Sciatic nerve (tissue), 2 donors: ENCODE measurements around the gene ULBP1. TPM values are rescaled to one million over a fixed set of nuclear protein-coding genes. Genes with fewer than 3 reads are reported as not detected.
"Not testable (repeated sequence)": the region's sequence is repeated elsewhere in the genome, so short reads cannot be mapped to it uniquely, and the experiment has no call there.

Source experiments
- ATAC-seq: fragments of 200-7000 bp; cut with Tn5 transposase; one replicate; pipeline ENCODE4 v1.9.1; 2020; ENCODE audit warnings: mild to moderate bottlenecking, moderate library complexity
- DNase-seq: peaks from one replicate; pipeline ENCODE4 v3.0.0-alpha.2; 2020; ENCODE audit warnings: low spot score
- intact Hi-C: fragments of 100-400 bp; cut with DNase I; formaldehyde crosslinking; loops from one replicate; pipeline ENCODE4 v1.14.2; 2022
- total RNA-seq: library from RNA; stranded (reverse); fragmentation: NEBNext Ultra II Directional; extraction: Animal tissue kit (Norgen Biotek cat#: 25700); gene quantifications from one replicate; pipeline ENCODE4 v1.2.1, GENCODE V29; 2021
- donor health status: DM: no; HTN: no; CAD: no.
- donor health status: DM: no; HTN: no; CAD: no.

Gene ULBP1
- total RNA-seq, 1 donor from 2014 or later = not detected

DNA sequence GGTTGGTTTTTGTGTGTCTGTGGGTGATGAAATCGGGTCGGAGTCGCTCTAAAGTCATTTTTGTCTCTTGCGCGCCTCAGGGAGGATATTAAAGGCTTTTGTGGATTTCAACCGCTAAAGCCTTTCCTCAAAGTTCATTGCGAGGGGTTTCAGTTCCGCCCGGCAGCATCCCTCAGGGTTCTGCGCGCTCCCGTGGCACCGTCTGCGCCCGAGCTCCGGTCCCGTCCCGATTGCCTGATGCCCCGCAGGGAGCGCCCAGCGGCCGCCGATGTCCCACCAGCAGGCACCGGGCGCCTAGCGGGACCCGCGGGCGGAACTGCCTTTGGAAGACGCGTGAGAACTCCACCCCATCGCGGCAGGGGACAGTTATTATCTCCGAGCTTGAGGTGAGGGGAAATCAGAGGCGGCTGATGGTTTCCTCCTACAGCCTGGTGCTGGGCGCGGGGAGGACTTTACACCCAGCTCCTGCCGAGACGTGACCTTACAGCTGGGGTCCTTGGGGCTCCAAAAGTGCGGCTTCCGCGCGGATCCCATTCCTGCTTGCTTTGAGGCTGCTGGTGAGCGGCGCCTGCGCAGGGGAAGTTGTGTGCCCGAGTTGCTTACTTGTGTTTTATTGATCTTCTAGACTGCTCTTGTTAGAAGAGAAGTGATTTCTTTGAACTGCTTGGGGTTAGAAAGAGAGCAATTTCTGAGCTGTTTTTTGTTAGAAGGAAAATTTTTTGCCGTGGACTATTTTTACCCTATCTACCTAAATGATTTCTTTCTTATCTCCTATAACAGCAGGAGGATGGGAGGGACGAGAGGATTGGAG is 27.1 kb downstream of the ULBP1 start:
- DNase-seq (no peak), ATAC-seq (peak; percentile 24)
- intact Hi-C loops = no loop called here

DNA sequence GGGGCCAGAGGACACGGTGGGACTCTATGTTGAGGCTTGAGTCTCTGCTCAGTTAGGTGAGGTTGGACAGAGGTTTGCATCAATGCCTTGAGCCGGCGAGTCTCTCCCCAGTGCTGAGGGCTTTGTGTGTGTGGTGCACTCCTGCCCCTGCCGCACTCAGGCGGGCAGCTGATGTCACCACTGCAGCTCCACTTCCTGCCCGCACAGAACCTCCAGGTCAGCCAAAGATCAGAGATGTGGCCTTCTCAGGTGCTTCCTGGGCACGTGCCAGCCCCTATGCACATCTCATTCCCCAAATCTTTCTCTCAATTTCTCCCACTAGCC is 27.7 kb downstream of the ULBP1 start:
- DNase-seq, intact Hi-C loops, ATAC-seq: not testable (repeated sequence)

DNA sequence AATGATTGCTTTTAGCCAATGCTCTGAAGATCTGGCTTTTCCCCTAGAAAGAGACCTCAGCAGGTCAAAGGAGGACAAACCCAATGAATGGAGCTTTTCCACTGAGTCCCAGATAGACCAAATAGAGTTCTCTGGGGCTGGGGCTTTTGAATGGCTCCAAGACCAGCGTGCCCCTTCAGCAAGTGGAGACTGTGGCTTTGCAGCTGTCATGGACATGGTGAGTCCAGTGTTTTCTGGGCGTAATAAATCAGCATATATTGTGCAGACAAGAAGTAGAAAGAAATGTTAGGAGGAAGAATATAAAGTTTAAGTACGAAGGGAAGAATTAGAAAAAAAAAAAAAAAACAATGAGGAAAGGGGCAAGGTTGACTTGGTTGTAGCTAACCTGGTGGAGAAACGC is 28.1 kb downstream of the ULBP1 start:
- ATAC-seq (no peak), DNase-seq (no peak)
- intact Hi-C loops = no loop called here

DNA sequence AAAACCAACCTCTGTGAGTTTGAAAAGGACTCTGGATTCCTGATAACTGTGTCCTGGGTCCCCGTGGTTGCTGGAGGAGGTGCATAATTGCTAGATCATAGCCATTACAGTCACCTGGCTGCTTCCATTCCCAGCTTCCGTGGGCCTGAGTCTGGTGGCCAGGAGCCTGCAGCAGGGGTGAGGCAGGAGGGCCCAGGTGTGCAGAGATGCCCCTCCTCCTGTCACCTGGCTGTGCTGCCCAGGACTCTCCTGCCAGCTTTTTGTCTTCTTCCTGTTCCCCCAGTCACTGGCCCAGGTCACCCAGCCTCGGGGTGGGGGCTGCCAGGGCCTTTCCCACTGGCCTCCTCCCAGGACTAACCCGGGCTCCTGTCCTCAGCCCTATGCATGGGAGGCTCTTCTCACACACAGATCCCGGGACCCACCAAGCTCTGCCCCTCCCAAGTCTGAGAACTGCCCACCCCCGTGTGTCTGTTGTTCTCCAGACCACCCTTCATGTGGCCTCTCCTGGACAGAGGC is 31.6 kb downstream of the ULBP1 start:
- ATAC-seq (peak; percentile 18), DNase-seq (no peak)
- intact Hi-C loops = no loop called here

DNA sequence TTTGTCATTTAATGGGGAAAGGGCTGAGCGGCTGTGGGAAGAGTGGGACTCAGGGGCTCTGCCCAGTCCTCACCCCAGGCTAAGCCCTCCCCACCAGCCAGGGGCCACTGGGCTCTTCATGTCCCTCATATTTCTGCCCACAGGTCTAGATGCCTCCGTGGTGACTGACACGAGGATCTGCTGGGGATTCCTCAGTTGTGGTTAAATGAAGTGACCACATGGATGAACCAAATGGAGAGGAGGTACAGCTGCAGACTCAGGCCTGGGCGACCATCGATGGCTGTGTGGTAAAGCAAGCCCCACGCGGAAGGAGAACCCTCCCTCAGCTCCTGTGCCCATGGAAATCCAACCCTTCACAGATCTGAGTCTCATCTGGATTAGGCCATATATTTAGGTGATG is 32.2 kb downstream of the ULBP1 start:
- ATAC-seq (no peak), DNase-seq (no peak)
- intact Hi-C loops = no loop called here

DNA sequence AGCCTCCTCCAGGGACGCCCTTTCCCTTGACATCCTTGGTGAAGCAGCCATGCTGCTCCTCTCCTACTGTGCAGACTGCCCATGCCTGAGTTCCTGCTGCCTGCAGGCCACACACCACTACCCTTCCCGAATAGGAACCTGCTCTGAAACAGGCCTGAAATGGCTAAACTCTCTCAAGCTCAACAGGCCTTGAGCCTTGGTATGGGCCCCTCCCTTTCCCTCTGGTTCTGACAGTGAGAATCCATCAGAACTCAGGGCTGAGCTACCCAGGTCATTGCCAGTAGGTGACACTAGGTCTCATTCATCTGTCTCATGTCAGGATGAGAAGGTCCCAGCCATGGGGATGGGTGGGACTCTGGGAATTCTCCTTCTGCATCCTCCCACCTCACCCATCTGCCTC is 35.9 kb downstream of the ULBP1 start:
- no peak for ATAC-seq
- DNase-seq = no peak
- intact Hi-C loops = no loop called here

DNA sequence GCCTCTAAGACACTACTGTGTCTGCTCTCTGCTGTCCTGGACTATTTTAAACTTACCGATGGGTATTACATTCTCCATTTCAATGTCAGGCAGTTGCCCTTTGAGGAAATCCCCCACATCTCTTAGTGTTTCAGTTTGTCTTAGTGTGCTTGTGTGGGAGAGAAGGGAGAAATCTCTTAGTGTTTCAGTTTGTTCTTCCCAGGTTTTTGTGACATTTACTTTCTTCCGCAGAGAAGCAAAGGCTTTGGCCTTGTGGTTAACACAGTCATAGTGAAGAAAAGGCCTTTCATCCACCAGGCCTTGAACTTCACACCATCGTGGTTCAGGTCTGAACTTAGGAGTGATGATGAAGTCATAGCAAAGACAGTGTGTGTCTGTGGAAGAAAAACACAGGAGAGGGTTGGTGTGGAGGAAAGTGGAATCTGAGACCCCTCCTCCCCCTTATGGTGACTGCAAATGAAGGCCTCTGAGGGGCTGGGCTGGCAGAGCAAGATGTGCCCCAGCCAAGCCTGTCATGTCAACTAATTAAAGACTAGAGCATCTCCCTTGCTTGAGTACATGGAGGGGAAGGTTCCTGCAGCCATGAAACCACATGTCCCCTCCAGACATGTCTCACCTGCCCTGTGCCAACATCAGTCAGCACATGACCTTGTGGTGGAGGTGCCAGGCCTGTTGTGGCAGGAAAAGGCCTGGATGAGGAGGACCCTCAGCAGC is 37.7 kb downstream of the ULBP1 start:
- DNase-seq = no peak
- intact Hi-C loops = no loop called here

DNA sequence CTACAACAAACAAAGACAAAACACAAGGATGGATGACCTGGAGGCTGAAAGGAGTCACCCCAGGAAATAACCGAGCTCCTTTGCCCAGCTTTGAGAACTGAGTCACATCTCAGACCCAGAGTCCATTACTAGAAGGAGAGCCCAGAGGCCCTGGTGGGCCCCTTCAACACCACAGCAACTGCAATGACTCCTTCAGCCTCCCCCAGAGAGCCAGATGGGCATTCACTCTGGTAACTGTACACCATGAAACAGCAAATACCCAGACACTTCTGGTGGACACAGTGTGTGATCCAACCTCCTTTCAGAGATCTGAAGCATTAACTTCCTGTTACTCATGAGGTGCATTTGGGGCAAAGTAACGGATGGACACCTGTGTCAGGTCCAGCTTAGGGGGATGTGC is 39.0 kb downstream of the ULBP1 start:
- DNase-seq (no peak), ATAC-seq (no peak)
- intact Hi-C loops = no loop called here

More for the DNA sequence above, 37.7 kb downstream of the ULBP1 start:
- no peak for ATAC-seq

DNA sequence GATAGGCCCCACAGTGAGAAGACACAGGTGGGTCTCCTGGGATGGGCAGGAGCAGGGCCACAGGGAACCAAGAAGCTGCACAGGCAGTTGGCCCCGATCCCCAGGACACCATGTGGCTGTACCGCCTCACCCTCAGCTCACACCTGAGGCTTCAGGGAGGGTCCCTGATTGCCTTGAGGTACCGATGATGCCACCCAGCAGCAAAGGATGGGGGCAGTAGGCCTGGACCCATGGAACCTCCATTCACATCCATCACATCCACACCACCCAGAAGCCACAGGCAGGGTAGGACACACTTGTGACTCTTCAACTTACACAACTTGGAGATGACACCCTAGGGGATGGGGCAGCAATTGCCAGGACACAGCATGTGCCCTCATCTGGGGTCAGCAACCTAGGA is 39.9 kb downstream of the ULBP1 start:
- ATAC-seq, intact Hi-C loops: not testable (repeated sequence)
- peak; percentile 31 for DNase-seq

DNA sequence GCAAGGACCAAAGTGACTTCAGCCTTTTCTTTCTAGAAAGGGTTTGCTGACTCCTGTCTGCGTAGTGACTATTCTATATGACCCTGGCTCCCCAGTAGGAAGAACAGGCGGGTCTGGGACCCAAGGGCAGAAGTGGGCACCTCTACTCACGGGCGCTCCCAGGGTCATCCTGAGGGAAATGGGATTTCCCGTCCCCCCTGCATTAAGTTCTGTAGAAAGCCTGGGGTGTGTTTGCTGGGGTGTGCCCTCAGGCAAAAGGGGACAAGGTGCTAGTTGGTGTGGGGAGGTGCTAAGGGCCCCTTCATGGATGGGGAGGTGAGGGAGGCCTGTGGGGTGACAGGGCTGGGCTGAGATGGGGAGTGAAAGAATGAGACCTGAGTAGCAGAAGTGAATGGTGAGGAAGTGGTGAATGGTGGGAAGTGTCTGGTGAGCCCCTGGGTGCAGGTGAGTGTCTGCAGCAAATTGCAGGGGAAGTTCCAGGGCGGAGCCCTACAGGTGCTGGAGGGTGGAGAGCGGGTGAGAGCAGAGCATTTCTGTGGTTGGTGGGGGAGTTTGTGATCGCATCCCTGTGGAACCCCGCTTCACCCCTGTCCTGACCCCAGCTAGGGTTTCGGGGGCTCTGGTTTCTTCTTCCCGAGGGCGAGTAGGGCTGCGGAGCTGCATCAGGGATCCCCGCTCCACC is 40.5 kb downstream of the ULBP1 start:
- peak; percentile 51 for DNase-seq
- intact Hi-C loops = no loop called here

DNA sequence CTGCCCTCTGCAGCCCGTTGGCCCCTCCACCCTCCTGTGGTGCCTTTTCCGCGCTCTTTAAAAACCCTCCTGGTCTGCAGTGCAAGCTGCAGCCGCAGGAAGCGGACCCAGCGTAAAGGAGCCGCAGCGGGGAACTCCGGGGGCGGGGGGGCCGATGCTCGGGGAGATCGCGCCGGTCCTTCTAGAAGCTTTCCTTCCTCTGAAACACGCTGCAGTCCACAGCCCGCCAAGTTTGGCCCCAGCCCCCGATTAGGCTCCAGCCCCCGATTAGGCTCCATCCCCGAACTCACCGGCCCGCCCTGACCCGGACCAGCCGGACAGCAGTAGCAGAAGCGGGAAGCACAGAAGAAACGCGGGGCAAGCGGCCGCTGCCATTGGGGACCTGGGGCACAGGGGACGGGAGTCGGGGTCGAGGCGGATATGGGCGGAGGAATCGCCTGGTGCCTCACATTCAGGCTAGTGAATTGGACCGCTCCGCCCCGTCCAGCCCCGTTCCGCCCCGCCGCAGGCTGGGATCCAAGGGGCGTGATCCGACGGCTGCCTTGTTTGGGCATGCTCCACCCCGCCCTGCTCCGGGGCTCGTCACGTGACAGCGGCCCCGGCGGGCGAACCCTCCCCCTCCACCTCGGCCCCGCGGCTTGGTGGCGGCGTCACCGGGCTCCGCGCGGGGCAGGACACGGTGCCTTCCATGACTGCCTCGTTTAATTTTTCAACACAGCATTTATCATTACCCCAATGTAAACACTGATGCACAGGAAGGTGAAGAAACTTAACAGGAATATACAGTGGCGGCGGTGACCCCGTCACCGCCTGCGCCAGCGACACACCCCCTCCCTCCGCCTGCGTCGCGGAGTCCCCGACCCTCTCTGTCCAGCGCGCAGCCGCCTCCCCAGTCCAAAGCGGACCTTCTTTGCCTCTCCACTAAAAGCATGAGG is 41.3 kb downstream of the ULBP1 start:
- DNase-seq (peak; percentile 93), ATAC-seq (peak; percentile 98)
- intact Hi-C loops = no loop called here

More for the DNA sequence above, 40.5 kb downstream of the ULBP1 start:
- ATAC-seq = peak; percentile 6

DNA sequence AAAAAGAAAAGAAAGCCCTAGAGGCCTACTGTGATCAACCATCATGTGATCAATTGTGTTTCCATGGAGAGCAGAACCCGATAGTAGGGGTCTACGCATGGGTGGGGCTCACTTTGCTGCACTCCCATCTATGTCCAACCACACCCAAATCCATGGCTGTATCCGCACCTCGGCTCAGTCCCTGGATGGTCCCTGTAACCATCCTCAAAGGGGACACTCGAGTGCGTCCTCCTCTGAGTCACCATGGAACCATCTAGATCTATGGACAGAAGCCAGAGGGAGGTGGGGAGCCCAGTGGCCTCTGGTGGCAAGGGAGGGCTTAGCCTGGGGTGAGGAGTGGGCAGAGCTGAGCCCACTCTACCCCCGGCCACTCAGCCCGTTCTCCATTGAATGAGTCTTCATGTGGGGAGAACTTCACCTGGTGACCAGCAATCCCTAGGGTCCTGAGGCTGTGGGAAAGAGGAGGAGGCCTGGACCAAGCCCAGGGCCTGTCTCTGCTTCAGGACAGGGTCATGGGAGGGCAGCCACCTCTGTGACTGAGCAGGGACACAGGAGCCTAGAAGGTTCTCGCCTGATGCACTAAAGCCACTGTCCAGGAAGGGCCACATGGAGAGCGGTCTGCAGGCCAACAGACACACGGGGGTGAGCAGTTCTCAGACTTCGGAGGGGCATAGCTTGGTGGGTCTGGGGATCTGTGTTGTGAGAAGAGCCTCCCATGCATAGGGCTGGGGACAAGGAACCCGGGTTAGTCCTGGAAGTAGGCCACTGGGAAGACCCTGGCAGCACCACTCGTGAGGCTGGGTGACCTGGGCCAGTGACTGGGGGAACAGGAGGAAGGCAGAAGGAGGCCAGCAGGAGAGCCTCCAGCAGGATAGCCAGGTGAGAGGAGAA is 42.3 kb downstream of the ULBP1 start:
- no peak for ATAC-seq
- intact Hi-C loops = no loop called here

DNA sequence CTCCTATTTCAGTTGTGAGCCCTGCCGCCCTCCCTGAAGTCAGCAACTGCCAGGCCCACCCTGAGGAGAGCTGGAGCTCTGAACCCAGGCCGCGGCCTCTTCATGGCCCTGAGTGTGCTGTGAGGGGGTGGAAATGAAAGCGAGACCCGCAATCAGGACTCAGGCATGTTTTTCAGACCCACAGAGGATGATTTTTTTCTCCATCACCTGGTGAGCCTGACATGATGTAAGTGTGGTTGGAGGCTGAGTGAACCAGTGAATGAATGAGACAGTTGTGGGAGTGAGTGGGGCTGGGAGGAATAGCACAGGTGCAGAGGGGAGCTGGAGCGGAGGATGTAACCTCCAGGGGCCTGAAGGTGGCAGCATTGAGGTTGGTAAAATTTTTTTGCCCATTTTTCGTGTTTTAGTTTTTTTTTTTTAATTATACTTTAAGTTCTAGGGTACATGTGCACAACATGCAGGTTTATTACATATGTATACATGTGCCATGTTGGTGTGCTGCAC is 43.3 kb downstream of the ULBP1 start:
- DNase-seq (no peak), ATAC-seq (no peak)
- intact Hi-C loops = no loop called here

More for the DNA sequence above, 42.3 kb downstream of the ULBP1 start:
- DNase-seq = peak; percentile 50

DNA sequence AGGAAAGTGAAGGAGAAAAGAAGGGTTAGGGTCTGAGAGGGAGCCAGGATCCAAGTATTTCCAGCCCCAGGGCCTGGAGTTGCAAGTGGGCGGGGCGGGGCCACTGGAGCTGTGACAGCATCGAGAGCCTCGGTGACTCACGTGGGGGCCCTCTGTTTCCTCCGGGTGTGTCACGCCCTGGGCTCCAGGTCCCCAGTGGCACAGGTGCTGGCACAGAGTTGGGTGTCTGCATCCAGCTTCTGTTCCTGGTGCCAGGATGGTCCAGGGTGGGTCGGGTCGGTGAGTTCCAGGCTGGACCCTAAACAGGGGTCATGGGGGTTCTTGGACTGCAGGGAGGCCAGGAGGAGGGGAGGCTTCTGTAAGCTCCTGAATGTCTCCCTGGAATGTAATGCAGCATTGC is 44.8 kb downstream of the ULBP1 start:
- intact Hi-C loops = no loop called here
- ATAC-seq (no peak), DNase-seq (no peak)

DNA sequence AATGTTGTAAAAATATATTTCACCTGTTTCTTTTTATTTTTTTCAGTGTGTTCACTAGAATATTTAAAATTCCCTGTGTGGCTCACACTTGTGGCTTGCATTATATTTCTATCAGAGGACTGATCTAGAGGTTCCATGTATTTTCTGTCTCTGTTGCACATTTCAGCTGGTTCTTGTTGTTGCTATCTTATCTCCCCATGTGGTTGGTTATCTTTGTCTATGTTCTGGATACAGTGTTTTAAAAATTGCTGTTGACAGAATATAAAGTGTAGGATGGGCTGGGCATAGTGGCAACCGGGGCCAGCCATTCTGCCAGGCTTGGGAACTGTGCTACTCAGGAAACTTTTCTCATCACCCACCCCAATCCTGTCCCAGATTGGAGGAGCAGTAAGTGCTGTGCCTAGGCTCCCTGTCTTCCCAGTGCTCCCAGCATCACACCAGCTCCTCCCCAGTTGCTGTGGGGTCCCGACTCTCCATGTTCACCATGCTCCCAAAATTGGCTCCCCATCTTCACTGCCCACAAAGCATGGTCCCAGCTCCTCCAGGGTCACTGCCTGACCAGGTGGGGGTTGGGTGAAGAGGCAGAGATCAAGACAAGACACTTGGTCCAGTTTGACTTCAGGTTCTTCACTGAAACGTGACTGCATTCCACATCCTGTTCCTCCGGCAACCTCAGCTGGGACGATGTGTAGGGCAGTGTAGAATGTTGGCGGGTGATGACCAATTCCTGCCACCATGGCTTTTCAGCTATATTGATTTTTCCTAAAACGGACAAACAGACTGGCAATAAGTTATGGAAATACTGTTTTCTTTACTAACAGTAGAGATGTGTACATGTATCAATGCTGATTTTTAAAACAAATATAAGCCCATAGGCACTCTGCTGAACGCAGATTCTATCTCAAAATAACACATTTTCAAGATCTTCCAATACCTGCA is 49.4 kb downstream of the ULBP1 start:
- intact Hi-C loops, ATAC-seq, DNase-seq: not testable (repeated sequence)

DNA sequence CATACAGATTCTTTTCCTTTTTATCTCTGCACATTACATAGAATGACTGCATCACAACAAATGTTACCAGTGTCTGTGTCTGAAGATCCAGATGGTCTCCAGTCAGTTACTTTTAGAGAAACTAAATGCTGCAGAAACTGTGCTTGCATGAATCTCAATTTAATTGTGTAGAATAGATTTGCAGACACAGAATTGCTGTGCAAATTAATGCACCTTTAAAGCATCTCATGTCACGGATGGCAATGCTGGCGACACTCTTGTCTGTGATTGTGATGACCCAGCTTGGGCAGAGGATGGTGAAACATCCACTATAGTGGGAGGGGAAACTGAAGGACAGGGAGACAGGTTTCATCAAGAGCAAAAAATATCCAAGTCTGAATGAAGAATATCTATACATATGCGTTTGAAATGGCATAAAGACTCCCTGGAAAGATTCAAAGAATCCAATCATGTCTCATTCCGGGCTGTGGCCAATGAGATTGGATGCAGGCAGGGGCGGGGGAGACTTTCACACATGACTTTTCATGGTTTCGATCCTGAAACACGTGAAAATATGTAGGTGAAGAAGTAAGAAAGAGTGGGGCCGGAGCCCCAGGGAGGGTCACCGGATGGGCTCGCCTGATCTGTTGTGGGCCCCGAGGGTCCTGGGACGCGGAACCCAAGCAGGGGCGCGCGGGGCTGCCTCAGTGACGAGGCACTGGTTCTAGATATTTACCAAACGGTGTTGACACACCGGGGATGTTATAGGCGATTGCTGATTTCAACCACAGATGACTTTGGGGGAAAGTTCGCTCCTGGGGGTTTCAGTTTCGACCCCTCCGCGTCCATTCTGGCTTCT is 50.3 kb downstream of the ULBP1 start:
- DNase-seq, intact Hi-C loops, ATAC-seq: not testable (repeated sequence)
